Neural progenitor cell (in vitro differentiated cells): Measurements from ENCODE around the gene ZNF587B. TPM values are rescaled to one million over a fixed set of nuclear protein-coding genes. Genes with fewer than 3 reads are reported as not detected.
"Not testable (repeated sequence)": the region's sequence is repeated elsewhere in the genome, so short reads cannot be mapped to it uniquely, and the experiment has no call there.

Experiments
- DNase-seq: peaks from one replicate; pipeline ENCODE4 v3.0.0-alpha.2; 2016; ENCODE audit warnings: low spot score
- H2AFZ ChIP-seq: fragments of 200-600 bp; sonication (generic); replicated peaks from 2 replicates; pipeline ENCODE4 v1.6.1; 2016; ENCODE audit warnings: antibody characterized with exemption
- H3F3A ChIP-seq: fragments of 200-600 bp; sonication (generic); 2 replicates; pipeline ENCODE4 v1.6.1; 2016; ENCODE audit warnings: antibody characterized with exemption, low read depth
- H3K27ac ChIP-seq: fragments of 200-600 bp; sonication (generic); 2 replicates; pipeline ENCODE4 v1.5.1; 2016; ENCODE audit warnings: mild to moderate bottlenecking
- H3K27me3 ChIP-seq: fragments of 200-600 bp; sonication (generic); 2 replicates; pipeline ENCODE4 v1.6.1; 2016; ENCODE audit warnings: mild to moderate bottlenecking, moderate library complexity
- H3K36me3 ChIP-seq: fragments of 200-600 bp; sonication (generic); 2 replicates; pipeline ENCODE4 v1.5.1; 2016
- H3K4me1 ChIP-seq: fragments of 200-600 bp; sonication (generic); 2 replicates; pipeline ENCODE4 v1.6.1; 2016; ENCODE audit warnings: mixed run types
- H3K4me2 ChIP-seq: fragments of 200-600 bp; sonication (generic); 2 replicates; pipeline ENCODE4 v1.6.1; 2016
- H3K4me3 ChIP-seq: fragments of 200-600 bp; sonication (generic); 2 replicates; pipeline ENCODE4 v1.5.1; 2016
- H3K79me2 ChIP-seq: fragments of 200-600 bp; sonication (generic); 2 replicates; pipeline ENCODE4 v1.6.1; 2016; ENCODE audit warnings: low read depth
- H3K9ac ChIP-seq: fragments of 200-600 bp; sonication (generic); 2 replicates; pipeline ENCODE4 v1.6.1; 2016
- H3K9me3 ChIP-seq: fragments of 200-600 bp; sonication (generic); 2 replicates; pipeline ENCODE4 v1.5.1; 2016; ENCODE audit warnings: low read depth
- H4K20me1 ChIP-seq: fragments of 200-600 bp; sonication (generic); 2 replicates; pipeline ENCODE4 v1.6.1; 2016; ENCODE audit warnings: low read depth
- H3K27ac Mint-ChIP-seq: 3 replicates; pipeline ENCODE4 v1.8.0; 2021; ENCODE audit warnings: mixed read lengths
- H3K27me3 Mint-ChIP-seq: 2 replicates; pipeline ENCODE4 v1.8.0; 2022; ENCODE audit warnings: low read depth, mild to moderate bottlenecking, inconsistent platforms, moderate library complexity, mixed read lengths; ENCODE audit not compliant: insufficient read depth
- H3K36me3 Mint-ChIP-seq: 3 replicates; pipeline ENCODE4 v1.8.0; 2021; ENCODE audit warnings: mixed read lengths
- H3K4me1 Mint-ChIP-seq: 3 replicates; pipeline ENCODE4 v1.8.0; 2021; ENCODE audit warnings: mixed read lengths
- H3K4me3 Mint-ChIP-seq: 3 replicates; pipeline ENCODE4 v1.8.0; 2021; ENCODE audit warnings: mild to moderate bottlenecking, moderate library complexity, mixed read lengths
- H3K9me3 Mint-ChIP-seq: 3 replicates; pipeline ENCODE4 v1.8.0; 2020; ENCODE audit warnings: mixed read lengths
- EZH2 ChIP-seq: fragments of 200-600 bp; sonication (generic); IDR thresholded peaks from 2 replicates; pipeline ENCODE4 v1.6.1; 2017; ENCODE audit warnings: antibody characterized with exemption, mild to moderate bottlenecking, moderate library complexity
- EZH2phosphoT487 ChIP-seq: fragments of 200-600 bp; sonication (generic); IDR thresholded peaks from 2 replicates; pipeline ENCODE4 v1.6.1; 2017; ENCODE audit warnings: antibody characterized with exemption
- total RNA-seq: library from RNA; depleted of rRNA; stranded (reverse); fragments of >200 nt; gene quantifications from 2 replicates; pipeline ENCODE4 v1.2.3, GENCODE V29; 2015; ENCODE audit warnings: low replicate concordance
- TF ChIP-seq, protein P1 (sequence below): fragments of 200-600 bp; sonication (generic); IDR thresholded peaks from 2 replicates; pipeline ENCODE4 v1.5.1; 2017; ENCODE audit warnings: antibody characterized with exemption, mild to moderate bottlenecking

Gene ZNF587B
- total RNA-seq, 1 donor from 2014 or later = 24.7 TPM

DNA sequence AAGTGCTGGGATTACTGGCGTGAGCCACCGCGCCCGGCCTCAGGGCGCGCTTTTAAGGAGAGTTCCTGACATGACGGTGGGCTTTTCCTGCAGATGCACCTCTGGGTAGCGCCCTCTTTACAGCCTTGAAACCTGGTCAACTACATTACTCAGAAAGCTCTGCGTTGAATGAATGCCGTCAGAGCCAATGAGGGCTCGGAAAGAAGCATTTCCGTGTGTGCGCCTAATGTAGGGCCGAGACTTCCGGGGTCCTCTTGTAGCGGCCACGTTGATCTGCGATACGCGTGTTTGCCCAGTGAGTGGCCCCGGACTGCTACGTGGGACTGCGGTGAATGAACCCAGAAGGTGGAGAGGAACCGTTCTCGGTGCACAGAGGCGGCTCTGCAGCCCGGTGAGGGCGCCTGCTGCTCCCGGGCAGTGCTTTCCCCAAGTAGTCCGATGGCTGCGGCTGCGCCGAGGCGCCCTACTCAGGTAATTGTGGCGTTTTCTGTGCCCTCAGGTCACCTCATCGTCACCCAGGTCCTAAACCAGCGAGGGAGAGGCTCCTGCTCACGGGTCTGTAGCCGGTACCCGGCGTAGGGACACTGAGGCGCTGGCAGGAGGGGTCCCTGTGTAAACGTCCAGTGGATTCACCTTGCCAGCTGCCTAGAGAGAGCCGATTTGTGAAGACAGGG is 10.5 kb upstream of the ZNF587B start:
- peaks cover 52% of the 10 kb centered on the region for H3K79me2 ChIP-seq
- H3K36me3 Mint-ChIP-seq = peaks cover 28% of the 10 kb centered on the region

DNA sequence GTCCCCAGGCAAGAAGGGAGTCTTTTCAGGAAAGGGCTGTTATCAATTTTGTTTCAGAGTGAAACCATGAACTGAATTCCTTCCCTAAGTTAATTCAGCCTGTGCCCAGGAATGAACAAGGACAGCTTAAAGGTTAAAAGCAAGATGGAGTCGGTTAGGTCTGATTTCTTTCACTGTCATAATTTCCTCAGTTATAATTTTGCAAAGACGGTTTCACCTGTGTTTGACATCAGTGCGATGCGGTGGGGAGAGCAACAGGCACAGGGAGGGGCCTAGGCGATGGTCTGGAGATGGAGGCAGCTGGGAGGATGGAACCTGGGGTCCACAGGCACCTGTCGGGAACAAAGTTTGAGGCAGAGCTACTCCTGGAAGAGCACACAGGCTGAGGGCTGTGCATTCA is 9.5 kb upstream of the ZNF587B start:
- no peak overlapping the region for H3K27ac ChIP-seq
- H3K4me1 ChIP-seq = peaks cover 6% of the 10 kb centered on the region
- H3K4me3 ChIP-seq = peak overlapping the region; percentile 83
- H3K36me3 ChIP-seq = no peaks in the 10 kb centered on the region
- H3K4me2 ChIP-seq = peak overlapping the region; percentile 94
- DNase-seq = no peak
- TF ChIP-seq EZH2 = no peak
- no peak for TF ChIP-seq EZH2phosphoT487
- TF ChIP-seq, protein P1, sequence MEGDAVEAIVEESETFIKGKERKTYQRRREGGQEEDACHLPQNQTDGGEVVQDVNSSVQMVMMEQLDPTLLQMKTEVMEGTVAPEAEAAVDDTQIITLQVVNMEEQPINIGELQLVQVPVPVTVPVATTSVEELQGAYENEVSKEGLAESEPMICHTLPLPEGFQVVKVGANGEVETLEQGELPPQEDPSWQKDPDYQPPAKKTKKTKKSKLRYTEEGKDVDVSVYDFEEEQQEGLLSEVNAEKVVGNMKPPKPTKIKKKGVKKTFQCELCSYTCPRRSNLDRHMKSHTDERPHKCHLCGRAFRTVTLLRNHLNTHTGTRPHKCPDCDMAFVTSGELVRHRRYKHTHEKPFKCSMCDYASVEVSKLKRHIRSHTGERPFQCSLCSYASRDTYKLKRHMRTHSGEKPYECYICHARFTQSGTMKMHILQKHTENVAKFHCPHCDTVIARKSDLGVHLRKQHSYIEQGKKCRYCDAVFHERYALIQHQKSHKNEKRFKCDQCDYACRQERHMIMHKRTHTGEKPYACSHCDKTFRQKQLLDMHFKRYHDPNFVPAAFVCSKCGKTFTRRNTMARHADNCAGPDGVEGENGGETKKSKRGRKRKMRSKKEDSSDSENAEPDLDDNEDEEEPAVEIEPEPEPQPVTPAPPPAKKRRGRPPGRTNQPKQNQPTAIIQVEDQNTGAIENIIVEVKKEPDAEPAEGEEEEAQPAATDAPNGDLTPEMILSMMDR = no peak
- no peak overlapping the region for H2AFZ ChIP-seq
- Mint-ChIP-seq H3K27ac (no peak overlapping the region), H3K9me3 (no peaks in the 10 kb centered on the region), H3K4me1 (peaks cover 20% of the 10 kb centered on the region), H3K27me3 (no peaks in the 10 kb centered on the region), H3K36me3 (peaks cover 33% of the 10 kb centered on the region), H3K4me3 (peak overlapping the region; percentile 96)
- peaks cover 62% of the 10 kb centered on the region for H3K79me2 ChIP-seq
- peak overlapping the region; percentile 86 for H3K9ac ChIP-seq
- H3F3A ChIP-seq = peaks cover 11% of the 10 kb centered on the region
- H3K27me3 ChIP-seq = no peaks in the 10 kb centered on the region
- H4K20me1 ChIP-seq = peaks cover 10% of the 10 kb centered on the region
- H3K9me3 ChIP-seq = no peaks in the 10 kb centered on the region

More for the DNA sequence above, 10.5 kb upstream of the ZNF587B start:
- H3K4me2 ChIP-seq = peak overlapping the region; percentile 94
- peak overlapping the region; percentile 96 for H3K4me3 Mint-ChIP-seq
- H3K4me1 ChIP-seq = peaks cover 6% of the 10 kb centered on the region
- H3K9me3 ChIP-seq = no peaks in the 10 kb centered on the region
- H3K4me1 Mint-ChIP-seq = peaks cover 27% of the 10 kb centered on the region
- H3K4me3 ChIP-seq = peak overlapping the region; percentile 83
- no peak overlapping the region for H2AFZ ChIP-seq
- H3K9me3 Mint-ChIP-seq = no peaks in the 10 kb centered on the region
- H3K36me3 ChIP-seq = no peaks in the 10 kb centered on the region
- peaks cover 10% of the 10 kb centered on the region for H4K20me1 ChIP-seq
- DNase-seq = peak; percentile 93
- peak overlapping the region; percentile 86 for H3K9ac ChIP-seq
- H3K27ac ChIP-seq = no peak overlapping the region
- peak overlapping the region; percentile 91 for H3K27ac Mint-ChIP-seq
- no peaks in the 10 kb centered on the region for H3K27me3 ChIP-seq
- peaks cover 11% of the 10 kb centered on the region for H3F3A ChIP-seq
- no peak for TF ChIP-seq EZH2phosphoT487
- TF ChIP-seq, protein P1 = peak; percentile 29
- H3K27me3 Mint-ChIP-seq = no peaks in the 10 kb centered on the region

DNA sequence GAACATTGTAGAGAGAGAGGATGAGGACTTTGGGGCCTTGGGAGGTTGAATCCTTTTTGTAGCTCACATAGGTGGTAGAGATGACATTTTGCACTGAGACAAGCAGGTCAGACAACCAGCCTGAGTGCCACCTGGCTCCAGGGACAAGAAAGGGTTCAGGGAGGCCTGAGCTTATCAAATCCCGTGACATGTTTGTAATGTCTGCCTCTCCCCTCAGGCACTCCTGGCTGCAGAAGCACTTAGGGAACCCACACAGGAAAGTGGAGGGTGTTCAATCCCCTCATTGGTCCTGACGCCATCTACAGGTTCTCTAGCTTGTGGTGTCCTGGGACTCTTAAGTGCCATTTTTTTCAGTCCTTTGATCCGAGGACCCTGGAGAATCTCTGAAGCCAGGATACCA is 9.0 kb upstream of the ZNF587B start:
- peaks cover 67% of the 10 kb centered on the region for H3K79me2 ChIP-seq
- H3K4me3 Mint-ChIP-seq = peak overlapping the region; percentile 96
- not testable (repeated sequence) for H3K9me3 ChIP-seq, H3K27ac ChIP-seq, H3K9me3 Mint-ChIP-seq, DNase-seq, H3K4me1 ChIP-seq, H3K27me3 ChIP-seq, H2AFZ ChIP-seq, H3K4me3 ChIP-seq, H3K36me3 ChIP-seq, H3K9ac ChIP-seq, H3K27ac Mint-ChIP-seq, H4K20me1 ChIP-seq, H3K27me3 Mint-ChIP-seq
- H3K4me1 Mint-ChIP-seq = peaks cover 20% of the 10 kb centered on the region
- H3F3A ChIP-seq = peaks cover 11% of the 10 kb centered on the region
- H3K4me2 ChIP-seq = peak overlapping the region; percentile 94
- H3K36me3 Mint-ChIP-seq = peaks cover 35% of the 10 kb centered on the region

DNA sequence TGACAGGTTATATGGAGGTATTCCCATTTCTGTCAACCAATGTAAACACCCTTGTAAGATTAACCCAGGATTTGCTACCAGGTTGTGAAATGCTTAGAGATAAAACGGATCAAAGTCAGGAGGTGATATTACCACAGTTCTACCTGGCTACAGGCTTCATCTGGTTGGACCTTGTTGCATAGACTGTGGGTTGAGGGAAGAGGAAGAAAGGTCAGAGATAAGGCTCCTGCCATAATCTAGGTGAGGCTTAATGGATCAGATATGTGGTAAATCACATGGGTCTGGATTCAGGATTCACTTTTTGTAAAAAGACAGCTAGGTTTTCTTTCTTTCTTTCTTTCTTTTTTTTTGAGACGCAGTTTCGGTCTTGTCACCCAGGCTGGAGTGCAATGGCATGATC is 8.6 kb upstream of the ZNF587B start:
- not testable (repeated sequence) for H3K4me3 Mint-ChIP-seq, H2AFZ ChIP-seq, DNase-seq, H3K9ac ChIP-seq, H3K27me3 ChIP-seq, H4K20me1 ChIP-seq, H3K4me3 ChIP-seq, H3K27ac Mint-ChIP-seq, H3K9me3 ChIP-seq, H3K4me2 ChIP-seq, H3K4me1 ChIP-seq, H3K9me3 Mint-ChIP-seq, H3K36me3 ChIP-seq, H3K27me3 Mint-ChIP-seq, H3K27ac ChIP-seq
- Histone ChIP-seq H3K79me2 (peaks cover 71% of the 10 kb centered on the region), H3F3A (peaks cover 11% of the 10 kb centered on the region)
- Mint-ChIP-seq H3K36me3 (peaks cover 35% of the 10 kb centered on the region), H3K4me1 (peaks cover 20% of the 10 kb centered on the region)

DNA sequence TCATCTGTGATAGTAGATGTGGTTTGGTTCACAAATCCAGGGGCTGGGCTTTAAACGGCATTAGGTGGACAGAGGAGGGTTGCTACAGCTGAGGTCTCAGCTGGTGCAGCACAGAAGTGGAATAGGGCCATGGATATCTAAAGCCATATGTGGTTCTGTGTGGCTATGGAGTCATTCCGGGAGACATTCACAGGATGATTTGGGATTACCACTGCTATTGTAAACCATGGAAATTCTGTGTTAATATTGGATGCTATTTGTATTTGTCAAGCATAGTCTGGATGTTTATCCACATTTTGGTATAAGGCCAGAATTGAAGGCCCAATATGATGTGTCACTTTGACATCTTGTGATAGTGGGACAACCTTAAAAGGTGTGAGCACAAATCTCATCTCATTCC is 6.9 kb upstream of the ZNF587B start:
- not testable (repeated sequence) for H3K4me2 ChIP-seq, H3K4me1 ChIP-seq, H3K27ac ChIP-seq, H3K27me3 Mint-ChIP-seq, H3K4me3 ChIP-seq, H3K27me3 ChIP-seq, H4K20me1 ChIP-seq, H3K36me3 ChIP-seq, H3K4me3 Mint-ChIP-seq, DNase-seq, H3K9ac ChIP-seq, H3K27ac Mint-ChIP-seq, H3K9me3 ChIP-seq, H2AFZ ChIP-seq, H3K9me3 Mint-ChIP-seq
- Histone ChIP-seq H3K79me2 (peaks cover 87% of the 10 kb centered on the region), H3F3A (peaks cover 11% of the 10 kb centered on the region)
- H3K36me3 Mint-ChIP-seq = peaks cover 43% of the 10 kb centered on the region
- H3K4me1 Mint-ChIP-seq = peaks cover 20% of the 10 kb centered on the region

DNA sequence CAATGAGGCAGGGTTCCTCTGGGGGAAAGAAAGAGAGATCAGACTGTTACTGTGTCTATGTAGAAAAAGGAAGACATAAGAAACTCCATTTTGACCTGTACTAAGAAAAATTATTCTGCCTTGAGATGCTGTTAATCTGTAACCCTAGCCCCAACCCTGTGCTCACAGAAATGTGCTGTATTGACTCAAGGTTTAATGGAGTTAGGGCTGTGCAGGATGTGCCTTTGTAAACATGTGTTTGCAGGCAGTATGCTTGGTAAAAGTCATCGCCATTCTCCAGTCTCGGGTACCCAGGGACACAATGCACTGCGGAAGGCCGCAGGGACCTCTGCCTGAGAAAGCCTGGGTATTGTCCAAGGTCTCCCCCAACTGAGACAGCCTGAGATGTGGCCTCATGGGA is 6.5 kb upstream of the ZNF587B start:
- peaks cover 17% of the 10 kb centered on the region for H3K4me1 Mint-ChIP-seq
- not testable (repeated sequence) for H3K4me2 ChIP-seq, H3K9me3 ChIP-seq, H3K36me3 ChIP-seq, H3K9ac ChIP-seq, H2AFZ ChIP-seq, H3K4me3 Mint-ChIP-seq, H3K27me3 Mint-ChIP-seq, H4K20me1 ChIP-seq, H3K27ac Mint-ChIP-seq, H3K27ac ChIP-seq, H3K4me3 ChIP-seq, H3K9me3 Mint-ChIP-seq, H3K4me1 ChIP-seq, H3K27me3 ChIP-seq, DNase-seq, H3F3A ChIP-seq
- peaks cover 43% of the 10 kb centered on the region for H3K36me3 Mint-ChIP-seq
- peaks cover 88% of the 10 kb centered on the region for H3K79me2 ChIP-seq
